Endodermal cell (in vitro differentiated cells): Measurements from ENCODE around the gene RAB31. TPM values are rescaled to one million over a fixed set of nuclear protein-coding genes. Genes with fewer than 3 reads are reported as not detected.

Experiments
- DNase-seq: peaks from one replicate; pipeline ENCODE4 v3.0.0-alpha.2; 2017
- H3K27ac ChIP-seq: 2 replicates; pipeline ENCODE4 v1.5.1; 2013; ENCODE audit warnings: mild to moderate bottlenecking, low read depth, low read length, moderate library complexity
- H3K27me3 ChIP-seq: 2 replicates; pipeline ENCODE4 v1.6.1; 2013; ENCODE audit warnings: mild to moderate bottlenecking, low read length, moderate library complexity; ENCODE audit not compliant: insufficient read depth, control insufficient read depth, poor library complexity, severe bottlenecking
- H3K36me3 ChIP-seq: 2 replicates; pipeline ENCODE4 v1.7.0; 2013; ENCODE audit warnings: mild to moderate bottlenecking, low read length, moderate library complexity; ENCODE audit not compliant: control insufficient read depth, insufficient read depth
- H3K4me1 ChIP-seq: one replicate; pipeline ENCODE4 v1.7.0; 2013; ENCODE audit warnings: low read length; ENCODE audit not compliant: control insufficient read depth, insufficient read depth
- H3K4me3 ChIP-seq: 2 replicates; pipeline ENCODE4 v1.5.1; 2013; ENCODE audit warnings: mild to moderate bottlenecking, low read length, moderate library complexity
- H3K9ac ChIP-seq: 2 replicates; pipeline ENCODE4 v1.6.1; 2013; ENCODE audit warnings: mild to moderate bottlenecking, low read length, moderate library complexity; ENCODE audit not compliant: poor library complexity, severe bottlenecking; ENCODE audit errors: extremely low read depth
- H3K9me3 ChIP-seq: 2 replicates; pipeline ENCODE4 v1.6.1; 2013; ENCODE audit warnings: mild to moderate bottlenecking, low read length, moderate library complexity; ENCODE audit not compliant: control insufficient read depth
- H3K27ac Mint-ChIP-seq: 2 replicates; pipeline ENCODE4 v1.8.0; 2020; ENCODE audit warnings: mixed read lengths
- H3K27me3 Mint-ChIP-seq: 2 replicates; pipeline ENCODE4 v1.8.0; 2021; ENCODE audit warnings: mild to moderate bottlenecking, mixed read lengths; ENCODE audit not compliant: insufficient read depth
- H3K36me3 Mint-ChIP-seq: 2 replicates; pipeline ENCODE4 v1.8.0; 2020; ENCODE audit warnings: low read depth, mixed read lengths
- H3K4me1 Mint-ChIP-seq: 2 replicates; pipeline ENCODE4 v1.8.0; 2020; ENCODE audit warnings: mixed read lengths
- H3K4me3 Mint-ChIP-seq: 2 replicates; pipeline ENCODE4 v1.8.0; 2020; ENCODE audit warnings: mild to moderate bottlenecking, moderate library complexity, mixed read lengths
- H3K9me3 Mint-ChIP-seq: 2 replicates; pipeline ENCODE4 v1.8.0; 2020; ENCODE audit warnings: mild to moderate bottlenecking, mixed read lengths
- CTCF ChIP-seq: fragments of 200-600 bp; sonication (generic); conservative IDR thresholded peaks from 2 replicates; pipeline ENCODE4 v1.5.0; 2021; ENCODE audit warnings: antibody characterized with exemption, mild to moderate bottlenecking
- WGBS, 2 experiments: methylation state at CpG; one replicate each; pipeline versions ENCODE4 v1.1.5 to v1.1.7; 2013; ENCODE audit warnings: missing lambda C conversion rate in 2 of 2, mixed read lengths in 1 of 2; ENCODE audit not compliant: insufficient coverage in 1 of 2, insufficient read length in 1 of 2; 5-methylcytosine and 5-hydroxymethylcytosine counted together
- total RNA-seq, 2 donors: library from RNA; stranded (reverse); fragmentation: NEBNext Ultra II Directional in 1 of 2; extraction: Animal tissue kit (Norgen Biotek cat#: 25700) in 1 of 2; gene quantifications; 2 replicates in 1 of 2; 3 replicates in 1 of 2; pipeline ENCODE4 v1.2.1, GENCODE V29; 2021

Gene RAB31
- total RNA-seq, 2 donors from 2014 or later = 11.7 to 20.3 TPM

DNA sequence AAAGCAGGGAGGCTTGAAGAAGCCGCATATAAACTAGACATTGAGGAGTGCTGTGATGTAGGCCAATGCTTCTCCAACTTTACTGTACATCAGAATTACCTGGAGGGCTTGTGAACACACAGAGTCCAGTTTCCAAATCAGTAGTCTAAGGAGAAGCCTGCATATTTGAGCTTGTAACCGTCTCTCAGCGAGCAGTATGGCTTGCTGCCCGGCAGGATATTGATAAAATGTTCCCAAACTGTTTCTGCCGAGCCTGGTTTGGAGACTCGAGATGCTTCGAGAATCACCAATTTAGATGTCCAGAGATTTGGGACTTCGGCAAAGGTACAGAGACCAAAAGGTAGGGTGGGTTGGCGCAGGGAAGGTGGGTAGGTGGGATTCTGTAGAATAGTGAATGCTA lies 11.0 kb upstream of the RAB31 start:
- Histone ChIP-seq H3K27ac (no peak overlapping the region), H3K9me3 (no peaks in the 10 kb centered on the region), H3K4me3 (no peak overlapping the region), H3K9ac (no peak overlapping the region), H3K4me1 (peaks cover 4% of the 10 kb centered on the region), H3K36me3 (no peaks in the 10 kb centered on the region), H3K27me3 (peaks cover 33% of the 10 kb centered on the region)
- no peak overlapping the region for H3K4me3 Mint-ChIP-seq
- H3K9me3 Mint-ChIP-seq = no peaks in the 10 kb centered on the region
- H3K27me3 Mint-ChIP-seq = peaks cover 46% of the 10 kb centered on the region
- H3K4me1 Mint-ChIP-seq = peaks cover 21% of the 10 kb centered on the region
- no peak for TF ChIP-seq CTCF
- 94 to 98% methylated on average over 9 of the region's 9 CpGs for WGBS, 2 experiments
- H3K27ac Mint-ChIP-seq = no peak overlapping the region
- no peaks in the 10 kb centered on the region for H3K36me3 Mint-ChIP-seq
- DNase-seq = no peak

DNA sequence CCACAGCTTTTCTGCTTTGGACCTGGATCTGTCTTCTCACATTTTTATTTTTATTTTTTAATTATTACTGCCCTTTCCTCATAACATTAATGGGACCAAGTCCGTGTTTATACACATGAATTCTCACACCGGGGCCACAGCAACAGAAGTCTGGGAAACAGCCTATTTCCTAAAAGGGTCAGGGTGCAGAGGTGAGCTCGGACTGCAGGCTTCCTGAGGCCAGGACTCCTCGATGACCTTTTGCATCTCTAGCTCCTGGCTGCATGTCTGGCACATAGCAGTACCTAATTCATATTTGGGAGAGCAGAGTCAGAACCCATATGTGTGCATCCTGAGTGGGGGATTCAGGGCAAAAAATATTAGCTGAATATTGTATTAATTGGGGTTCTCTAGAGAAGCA lies 9.6 kb upstream of the RAB31 start:
- no peak overlapping the region for H3K27ac ChIP-seq
- TF ChIP-seq CTCF = no peak
- H3K4me1 ChIP-seq = peaks cover 4% of the 10 kb centered on the region
- no peaks in the 10 kb centered on the region for H3K9me3 ChIP-seq
- H3K9me3 Mint-ChIP-seq = no peaks in the 10 kb centered on the region
- WGBS, 2 experiments = 88 to 93% methylated on average over 4 of the region's 4 CpGs
- H3K27ac Mint-ChIP-seq = no peak overlapping the region
- H3K9ac ChIP-seq = no peak overlapping the region
- H3K4me1 Mint-ChIP-seq = peaks cover 24% of the 10 kb centered on the region
- H3K27me3 Mint-ChIP-seq = peaks cover 48% of the 10 kb centered on the region
- no peak overlapping the region for H3K4me3 ChIP-seq
- no peaks in the 10 kb centered on the region for H3K36me3 ChIP-seq
- H3K27me3 ChIP-seq = peaks cover 47% of the 10 kb centered on the region
- DNase-seq = no peak
- H3K4me3 Mint-ChIP-seq = no peak overlapping the region
- H3K36me3 Mint-ChIP-seq = no peaks in the 10 kb centered on the region

DNA sequence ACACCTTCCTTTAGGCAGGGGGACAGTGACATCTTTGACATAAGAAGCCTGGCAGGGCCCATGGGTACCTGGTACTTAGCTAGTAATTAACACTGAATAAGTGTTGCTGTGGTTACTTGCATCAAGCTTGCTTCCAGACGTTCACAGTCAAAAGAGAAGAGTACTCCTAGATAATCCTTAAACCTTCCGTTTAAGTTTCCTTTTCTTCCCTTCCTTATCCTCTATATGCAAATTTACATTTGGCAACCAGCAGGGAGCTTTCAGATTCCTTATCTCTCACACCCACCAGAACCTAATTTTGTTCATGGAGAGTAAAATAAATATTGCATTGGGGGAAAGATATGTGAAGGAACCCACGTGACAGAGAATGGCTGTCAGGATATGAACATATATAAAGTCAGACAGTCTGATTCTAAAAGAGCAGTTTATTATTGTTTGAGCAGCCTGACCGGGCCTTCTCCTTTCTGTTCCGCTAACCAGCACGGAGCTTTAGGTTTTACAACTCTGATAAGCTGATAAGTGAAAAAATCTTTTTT lies 7.8 kb upstream of the RAB31 start:
- H3K4me1 Mint-ChIP-seq = peaks cover 38% of the 10 kb centered on the region
- no peak overlapping the region for H3K4me3 Mint-ChIP-seq
- H3K27ac Mint-ChIP-seq = no peak overlapping the region

More for the DNA sequence above, 7.8 kb upstream of the RAB31 start:
- Histone ChIP-seq H3K9ac (no peak overlapping the region), H3K4me3 (no peak overlapping the region), H3K36me3 (no peaks in the 10 kb centered on the region), H3K27me3 (peaks cover 63% of the 10 kb centered on the region), H3K4me1 (peaks cover 6% of the 10 kb centered on the region), H3K9me3 (no peaks in the 10 kb centered on the region), H3K27ac (no peak overlapping the region)
- no peak for TF ChIP-seq CTCF
- no peaks in the 10 kb centered on the region for H3K36me3 Mint-ChIP-seq
- WGBS, 2 experiments = 16 to 17% methylated on average over 3 to 4 of the region's 6 CpGs
- peak; percentile 75 for DNase-seq
- no peaks in the 10 kb centered on the region for H3K9me3 Mint-ChIP-seq
- peaks cover 48% of the 10 kb centered on the region for H3K27me3 Mint-ChIP-seq
